Mesendoderm (in vitro differentiated cells): Measurements from ENCODE around the gene EPHA8.

ENCODE experiments used
- DNase-seq: peaks from one replicate; pipeline ENCODE4 v3.0.0; 2013
- H2AK5ac ChIP-seq: 2 replicates; pipeline ENCODE4 v1.6.1; 2013; ENCODE audit warnings: low read length, inconsistent platforms
- H2BK120ac ChIP-seq: 2 replicates; pipeline ENCODE4 v1.6.1; 2013; ENCODE audit warnings: low read depth, mild to moderate bottlenecking, low read length, moderate library complexity, mixed read lengths
- H2BK15ac ChIP-seq: replicated peaks from 2 replicates; pipeline ENCODE4 v1.6.1; 2013; ENCODE audit warnings: low read depth, mild to moderate bottlenecking, moderate library complexity
- H2BK5ac ChIP-seq: 2 replicates; pipeline ENCODE4 v1.6.1; 2013; ENCODE audit warnings: low read length, inconsistent platforms
- H3K18ac ChIP-seq: 2 replicates; pipeline ENCODE4 v1.6.1; 2013; ENCODE audit warnings: mild to moderate bottlenecking, low read length, mixed read lengths
- H3K23ac ChIP-seq: one replicate; pipeline ENCODE4 v1.6.1; 2013; ENCODE audit warnings: low read length
- H3K27ac ChIP-seq: 2 replicates; pipeline ENCODE4 v1.5.1; 2013; ENCODE audit warnings: low read depth, mild to moderate bottlenecking, inconsistent platforms, low read length, moderate library complexity
- H3K27me3 ChIP-seq: 2 replicates; pipeline ENCODE4 v1.6.1; 2013; ENCODE audit warnings: low read length, control low read depth, mild to moderate bottlenecking, inconsistent platforms; ENCODE audit not compliant: insufficient read depth, poor library complexity
- H3K36me3 ChIP-seq: 2 replicates; pipeline ENCODE4 v1.6.1; 2013; ENCODE audit warnings: low read length, inconsistent platforms; ENCODE audit not compliant: control insufficient read depth, insufficient read depth
- H3K4ac ChIP-seq: one replicate; pipeline ENCODE4 v1.6.1; 2013; ENCODE audit warnings: low read depth, mild to moderate bottlenecking, low read length, moderate library complexity
- H3K4me1 ChIP-seq: 2 replicates; pipeline ENCODE4 v1.6.1; 2013; ENCODE audit warnings: low read depth, low read length, inconsistent platforms; ENCODE audit not compliant: control insufficient read depth
- H3K4me2 ChIP-seq: 2 replicates; pipeline ENCODE4 v1.6.1; 2013; ENCODE audit warnings: low read length
- H3K4me3 ChIP-seq: 2 replicates; pipeline ENCODE4 v1.5.1; 2013; ENCODE audit warnings: mild to moderate bottlenecking, low read length
- H3K56ac ChIP-seq: one replicate; pipeline ENCODE4 v1.6.1; 2013; ENCODE audit warnings: low read length
- H3K79me1 ChIP-seq: 2 replicates; pipeline ENCODE4 v1.6.1; 2013; ENCODE audit warnings: low read length, inconsistent platforms
- H3K79me2 ChIP-seq: 2 replicates; pipeline ENCODE4 v1.6.1; 2013; ENCODE audit warnings: mild to moderate bottlenecking, low read length; ENCODE audit not compliant: control insufficient read depth, insufficient read depth
- H3K9ac ChIP-seq: 2 replicates; pipeline ENCODE4 v1.6.1; 2013; ENCODE audit warnings: low read length, inconsistent platforms
- H4K5ac ChIP-seq: one replicate; pipeline ENCODE4 v1.6.1; 2013; ENCODE audit warnings: low read length
- H4K8ac ChIP-seq: one replicate; pipeline ENCODE4 v1.6.1; 2013; ENCODE audit warnings: low read depth, mild to moderate bottlenecking, control low read depth, low read length, moderate library complexity
- WGBS: extraction: QIAGEN DNeasy Blood & Tissue Kit; methylation state at CpG from one replicate; pipeline ENCODE4 v1.1.7; 2013; ENCODE audit warnings: low lambda C conversion rate, missing lambda C conversion rate; ENCODE audit not compliant: insufficient coverage; ENCODE audit errors: extremely low coverage; 5-methylcytosine and 5-hydroxymethylcytosine counted together

EPHA8 gene

GRCh38 chr1:22584970-22585369 is 21.7 kb downstream of the EPHA8 start:
- Histone ChIP-seq H3K4me3 (no peak overlapping the region), H3K79me1 (no peaks in the 10 kb centered on the region), H3K4me2 (no peak overlapping the region), H3K4ac (no peak overlapping the region), H2BK15ac (no peak overlapping the region), H4K5ac (no peak overlapping the region), H3K27me3 (no peaks in the 10 kb centered on the region), H3K56ac (no peak overlapping the region), H3K9ac (no peak overlapping the region), H2BK120ac (no peak overlapping the region), H3K79me2 (no peaks in the 10 kb centered on the region), H4K8ac (no peak overlapping the region), H3K27ac (no peak overlapping the region), H3K36me3 (no peaks in the 10 kb centered on the region), H3K4me1 (no peaks in the 10 kb centered on the region), H2BK5ac (no peak overlapping the region), H2AK5ac (no peak overlapping the region), H3K18ac (no peak overlapping the region), H3K23ac (no peak overlapping the region)
- WGBS, result no CpG with 5 or more reads among the region's 9 CpGs
- DNase-seq, result no peak

- no peaks in the 10 kb centered on the region for H3K27me3 ChIP-seq
- H2BK120ac ChIP-seq, result no peak overlapping the region
These were observed 22.2 kb downstream of the EPHA8 start for GRCh38 chr1:22585471-22585870.

GRCh38 chr1:22586356-22587130 is 23.3 kb downstream of the EPHA8 start:
- WGBS, result no CpG with 5 or more reads among the region's 19 CpGs
- no peak overlapping the region for H3K4me2 ChIP-seq
- no peak overlapping the region for H4K5ac ChIP-seq
- H3K79me1 ChIP-seq, result no peaks in the 10 kb centered on the region
- no peaks in the 10 kb centered on the region for H3K27me3 ChIP-seq
- H3K4me3 ChIP-seq, result no peak overlapping the region
- no peak overlapping the region for H3K4ac ChIP-seq
- DNase-seq, result no peak
- H3K56ac ChIP-seq, result no peak overlapping the region
- H2BK15ac ChIP-seq, result no peak overlapping the region
- no peak overlapping the region for H3K18ac ChIP-seq
- H4K8ac ChIP-seq, result no peak overlapping the region
- no peak overlapping the region for H2AK5ac ChIP-seq
- no peak overlapping the region for H3K9ac ChIP-seq
- no peaks in the 10 kb centered on the region for H3K4me1 ChIP-seq
- H2BK120ac ChIP-seq, result no peak overlapping the region
- no peaks in the 10 kb centered on the region for H3K79me2 ChIP-seq
- no peak overlapping the region for H3K23ac ChIP-seq
- no peaks in the 10 kb centered on the region for H3K36me3 ChIP-seq
- H2BK5ac ChIP-seq, result no peak overlapping the region
- no peak overlapping the region for H3K27ac ChIP-seq

More at GRCh38 chr1:22585471-22585870, 22.2 kb downstream of the EPHA8 start:
- no peak overlapping the region for H3K23ac ChIP-seq
- no peaks in the 10 kb centered on the region for H3K79me1 ChIP-seq
- H3K56ac ChIP-seq, result no peak overlapping the region
- no peak overlapping the region for H4K8ac ChIP-seq
- no CpG with 5 or more reads among the region's 4 CpGs for WGBS
- H3K4me1 ChIP-seq, result no peaks in the 10 kb centered on the region
- no peaks in the 10 kb centered on the region for H3K36me3 ChIP-seq
- H3K4me3 ChIP-seq, result no peak overlapping the region
- no peak overlapping the region for H3K18ac ChIP-seq
- H3K4ac ChIP-seq, result no peak overlapping the region
- H3K79me2 ChIP-seq, result no peaks in the 10 kb centered on the region
- no peak overlapping the region for H4K5ac ChIP-seq
- no peak overlapping the region for H2AK5ac ChIP-seq
- DNase-seq, result no peak
- no peak overlapping the region for H2BK15ac ChIP-seq
- no peak overlapping the region for H3K9ac ChIP-seq
- no peak overlapping the region for H2BK5ac ChIP-seq
- no peak overlapping the region for H3K27ac ChIP-seq
- no peak overlapping the region for H3K4me2 ChIP-seq

GRCh38 chr1:22587247-22587646 is 24.0 kb downstream of the EPHA8 start:
- no peak overlapping the region for H3K27ac ChIP-seq
- no peak overlapping the region for H2AK5ac ChIP-seq
- H3K56ac ChIP-seq, result no peak overlapping the region
- H3K79me2 ChIP-seq, result no peaks in the 10 kb centered on the region
- H3K36me3 ChIP-seq, result no peaks in the 10 kb centered on the region
- H4K8ac ChIP-seq, result no peak overlapping the region
- H3K18ac ChIP-seq, result no peak overlapping the region
- DNase-seq, result no peak
- no CpG with 5 or more reads among the region's 7 CpGs for WGBS
- no peak overlapping the region for H2BK15ac ChIP-seq
- no peak overlapping the region for H3K9ac ChIP-seq
- H3K27me3 ChIP-seq, result no peaks in the 10 kb centered on the region
- H3K4ac ChIP-seq, result no peak overlapping the region
- H3K4me3 ChIP-seq, result no peak overlapping the region
- no peak overlapping the region for H2BK120ac ChIP-seq
- H2BK5ac ChIP-seq, result no peak overlapping the region
- H3K79me1 ChIP-seq, result no peaks in the 10 kb centered on the region
- no peaks in the 10 kb centered on the region for H3K4me1 ChIP-seq
- no peak overlapping the region for H3K23ac ChIP-seq
- H3K4me2 ChIP-seq, result no peak overlapping the region
- H4K5ac ChIP-seq, result no peak overlapping the region

- no peaks in the 10 kb centered on the region for H3K27me3 ChIP-seq
- no peak overlapping the region for H2BK5ac ChIP-seq
- H3K4me3 ChIP-seq, result no peak overlapping the region
- no peak for DNase-seq
- H3K56ac ChIP-seq, result no peak overlapping the region
- no peak overlapping the region for H2AK5ac ChIP-seq
- WGBS, result no CpG with 5 or more reads among the region's 24 CpGs
- H3K18ac ChIP-seq, result no peak overlapping the region
- H3K27ac ChIP-seq, result no peak overlapping the region
- H2BK15ac ChIP-seq, result no peak overlapping the region
- H2BK120ac ChIP-seq, result no peak overlapping the region
- H3K23ac ChIP-seq, result no peak overlapping the region
- no peaks in the 10 kb centered on the region for H3K4me1 ChIP-seq
- no peak overlapping the region for H3K4ac ChIP-seq
- no peak overlapping the region for H4K8ac ChIP-seq
- no peaks in the 10 kb centered on the region for H3K79me1 ChIP-seq
- no peaks in the 10 kb centered on the region for H3K36me3 ChIP-seq
- H3K79me2 ChIP-seq, result no peaks in the 10 kb centered on the region
- H4K5ac ChIP-seq, result no peak overlapping the region
- no peak overlapping the region for H3K9ac ChIP-seq
- no peak overlapping the region for H3K4me2 ChIP-seq
These were observed 25.7 kb downstream of the EPHA8 start for GRCh38 chr1:22588899-22589422.

GRCh38 chr1:22591576-22591975 is 28.3 kb downstream of the EPHA8 start:
- no peak overlapping the region for H3K27ac ChIP-seq
- no peak overlapping the region for H3K4ac ChIP-seq
- H3K9ac ChIP-seq, result no peak overlapping the region
- H3K36me3 ChIP-seq, result no peaks in the 10 kb centered on the region
- H3K4me2 ChIP-seq, result no peak overlapping the region
- H3K18ac ChIP-seq, result no peak overlapping the region
- no peaks in the 10 kb centered on the region for H3K79me2 ChIP-seq
- H2BK15ac ChIP-seq, result no peak overlapping the region
- H4K8ac ChIP-seq, result no peak overlapping the region
- H2BK5ac ChIP-seq, result no peak overlapping the region
- no peak overlapping the region for H3K4me3 ChIP-seq
- no peak for DNase-seq
- no peaks in the 10 kb centered on the region for H3K79me1 ChIP-seq
- WGBS, result no CpG with 5 or more reads among the region's 8 CpGs
- no peak overlapping the region for H3K23ac ChIP-seq
- H3K56ac ChIP-seq, result no peak overlapping the region
- no peak overlapping the region for H4K5ac ChIP-seq
- H3K27me3 ChIP-seq, result no peaks in the 10 kb centered on the region
- H2AK5ac ChIP-seq, result no peak overlapping the region
- no peak overlapping the region for H2BK120ac ChIP-seq
- H3K4me1 ChIP-seq, result no peaks in the 10 kb centered on the region
